Upper lobe of right lung (tissue), 1 donor: ENCODE results near the gene NDUFAF7. TPM values are rescaled to one million over a fixed set of nuclear protein-coding genes. Genes with fewer than 3 reads are reported as not detected.

Experiments
- ATAC-seq: fragments of 200-7000 bp; cut with Tn5 transposase; one replicate; pipeline ENCODE4 v1.9.1; 2020; ENCODE audit warnings: mild to moderate bottlenecking, moderate library complexity
- DNase-seq: peaks from one replicate; pipeline ENCODE4 v3.0.0-alpha.2; 2020
- H3K27ac ChIP-seq: fragments of 200-600 bp; one replicate; pipeline ENCODE4 v1.8.0; 2022
- H3K27me3 ChIP-seq: fragments of 200-600 bp; one replicate; pipeline ENCODE4 v1.8.0; 2022; ENCODE audit warnings: mild to moderate bottlenecking
- H3K36me3 ChIP-seq: fragments of 200-600 bp; one replicate; pipeline ENCODE4 v1.8.0; 2022
- H3K4me1 ChIP-seq: fragments of 200-600 bp; one replicate; pipeline ENCODE4 v1.8.0; 2022
- H3K4me3 ChIP-seq: fragments of 200-600 bp; one replicate; pipeline ENCODE4 v1.8.0; 2022; ENCODE audit warnings: mild to moderate bottlenecking
- H3K9me3 ChIP-seq: fragments of 200-600 bp; one replicate; pipeline ENCODE4 v1.8.0; 2022
- intact Hi-C: fragments of 100-400 bp; cut with DNase I; formaldehyde crosslinking; loops from one replicate; pipeline ENCODE4 v1.11.0; 2022
- total RNA-seq: library from RNA; stranded (reverse); fragmentation: NEBNext Ultra II Directional; extraction: Animal tissue kit (Norgen Biotek cat#: 25700); gene quantifications from one replicate; pipeline ENCODE4 v1.2.1, GENCODE V29; 2021
- TF ChIP-seq, protein P1 (sequence below): fragments of 200-600 bp; IDR thresholded peaks from one replicate; pipeline ENCODE4 v1.8.0; 2022; ENCODE audit warnings: antibody characterized with exemption
- donor health status: DM: no; HTN: yes; CAD: no; lungs with severe emphysema.

The NDUFAF7 gene
- total RNA-seq, 1 donor from 2014 or later, result 16.7 TPM

DNA sequence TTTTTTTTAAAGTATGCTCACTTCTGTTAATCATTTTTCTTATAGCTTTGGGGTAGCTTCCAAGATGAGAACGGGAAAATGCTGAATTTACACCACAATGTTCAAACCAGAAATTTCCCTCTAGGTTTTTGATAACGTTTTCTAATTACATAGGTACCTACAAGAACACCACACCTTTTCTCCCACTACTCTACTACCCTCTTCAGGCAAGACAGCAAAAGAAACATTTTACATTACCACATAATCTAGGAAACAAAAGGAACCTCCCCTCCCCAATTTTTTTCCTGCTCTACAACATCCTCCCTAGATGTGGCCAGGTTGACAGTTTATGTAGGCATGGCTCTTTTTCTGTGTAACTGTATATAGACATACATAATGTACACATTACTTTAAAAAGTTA lies 32.4 kb downstream of the NDUFAF7 start:
- Histone ChIP-seq H3K9me3 (no peaks in the 10 kb centered on the region), H3K4me1 (no peaks in the 10 kb centered on the region), H3K27ac (no peak overlapping the region), H3K4me3 (no peak overlapping the region), H3K27me3 (no peaks in the 10 kb centered on the region), H3K36me3 (peaks cover 49% of the 10 kb centered on the region)
- DNase-seq (no peak), ATAC-seq (no peak)
- TF ChIP-seq, protein P1, sequence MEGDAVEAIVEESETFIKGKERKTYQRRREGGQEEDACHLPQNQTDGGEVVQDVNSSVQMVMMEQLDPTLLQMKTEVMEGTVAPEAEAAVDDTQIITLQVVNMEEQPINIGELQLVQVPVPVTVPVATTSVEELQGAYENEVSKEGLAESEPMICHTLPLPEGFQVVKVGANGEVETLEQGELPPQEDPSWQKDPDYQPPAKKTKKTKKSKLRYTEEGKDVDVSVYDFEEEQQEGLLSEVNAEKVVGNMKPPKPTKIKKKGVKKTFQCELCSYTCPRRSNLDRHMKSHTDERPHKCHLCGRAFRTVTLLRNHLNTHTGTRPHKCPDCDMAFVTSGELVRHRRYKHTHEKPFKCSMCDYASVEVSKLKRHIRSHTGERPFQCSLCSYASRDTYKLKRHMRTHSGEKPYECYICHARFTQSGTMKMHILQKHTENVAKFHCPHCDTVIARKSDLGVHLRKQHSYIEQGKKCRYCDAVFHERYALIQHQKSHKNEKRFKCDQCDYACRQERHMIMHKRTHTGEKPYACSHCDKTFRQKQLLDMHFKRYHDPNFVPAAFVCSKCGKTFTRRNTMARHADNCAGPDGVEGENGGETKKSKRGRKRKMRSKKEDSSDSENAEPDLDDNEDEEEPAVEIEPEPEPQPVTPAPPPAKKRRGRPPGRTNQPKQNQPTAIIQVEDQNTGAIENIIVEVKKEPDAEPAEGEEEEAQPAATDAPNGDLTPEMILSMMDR, result no peak
- intact Hi-C loops, result no loop called here

DNA sequence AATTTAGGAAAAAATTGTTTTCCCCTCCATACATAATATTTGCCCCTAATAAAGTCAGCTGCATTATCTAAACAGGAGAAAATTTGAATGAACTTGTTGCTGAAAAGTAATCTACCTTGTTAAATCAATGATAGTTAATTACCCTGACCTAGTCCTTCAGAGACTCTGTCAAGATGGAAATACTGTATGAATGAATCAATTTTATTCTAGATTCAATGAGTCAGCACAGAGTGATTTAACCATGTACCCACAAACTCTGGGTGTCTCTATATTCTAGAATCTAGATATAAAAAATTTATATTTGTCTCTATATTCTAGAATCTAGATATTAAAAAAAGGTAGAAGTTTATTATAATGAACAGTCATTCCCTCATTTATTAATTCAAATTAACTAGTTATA lies 36.2 kb downstream of the NDUFAF7 start:
- TF ChIP-seq, protein P1, result no peak
- intact Hi-C loops, result no loop called here
- no peak for ATAC-seq
- Histone ChIP-seq H3K4me3 (no peak overlapping the region), H3K9me3 (no peaks in the 10 kb centered on the region), H3K4me1 (no peaks in the 10 kb centered on the region), H3K36me3 (peaks cover 69% of the 10 kb centered on the region), H3K27ac (no peak overlapping the region), H3K27me3 (no peaks in the 10 kb centered on the region)
- DNase-seq, result no peak

DNA sequence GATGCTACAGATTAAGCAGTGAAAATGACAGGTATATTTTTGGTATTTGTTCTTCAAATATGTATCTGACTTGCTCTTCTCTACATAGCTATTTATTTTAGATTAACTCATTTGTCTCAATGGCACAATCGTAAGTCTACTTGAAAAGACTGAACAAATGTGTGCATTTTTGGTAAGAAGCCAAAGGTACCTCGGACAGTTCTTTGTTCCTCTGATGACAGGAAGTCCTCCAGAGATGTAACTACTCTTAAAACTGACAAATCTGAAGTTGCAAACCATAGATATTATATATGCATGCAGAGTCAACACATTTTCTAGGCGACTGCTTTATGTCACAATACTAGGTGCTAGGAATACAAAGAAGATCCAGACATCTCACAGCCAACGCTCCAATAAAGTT lies 36.7 kb downstream of the NDUFAF7 start:
- no peaks in the 10 kb centered on the region for H3K9me3 ChIP-seq
- peaks cover 74% of the 10 kb centered on the region for H3K36me3 ChIP-seq
- TF ChIP-seq, protein P1, result no peak
- intact Hi-C loops, result no loop called here
- ATAC-seq, result no peak
- H3K27me3 ChIP-seq, result no peaks in the 10 kb centered on the region
- DNase-seq, result no peak
- no peak overlapping the region for H3K4me3 ChIP-seq
- no peak overlapping the region for H3K27ac ChIP-seq
- H3K4me1 ChIP-seq, result no peaks in the 10 kb centered on the region

DNA sequence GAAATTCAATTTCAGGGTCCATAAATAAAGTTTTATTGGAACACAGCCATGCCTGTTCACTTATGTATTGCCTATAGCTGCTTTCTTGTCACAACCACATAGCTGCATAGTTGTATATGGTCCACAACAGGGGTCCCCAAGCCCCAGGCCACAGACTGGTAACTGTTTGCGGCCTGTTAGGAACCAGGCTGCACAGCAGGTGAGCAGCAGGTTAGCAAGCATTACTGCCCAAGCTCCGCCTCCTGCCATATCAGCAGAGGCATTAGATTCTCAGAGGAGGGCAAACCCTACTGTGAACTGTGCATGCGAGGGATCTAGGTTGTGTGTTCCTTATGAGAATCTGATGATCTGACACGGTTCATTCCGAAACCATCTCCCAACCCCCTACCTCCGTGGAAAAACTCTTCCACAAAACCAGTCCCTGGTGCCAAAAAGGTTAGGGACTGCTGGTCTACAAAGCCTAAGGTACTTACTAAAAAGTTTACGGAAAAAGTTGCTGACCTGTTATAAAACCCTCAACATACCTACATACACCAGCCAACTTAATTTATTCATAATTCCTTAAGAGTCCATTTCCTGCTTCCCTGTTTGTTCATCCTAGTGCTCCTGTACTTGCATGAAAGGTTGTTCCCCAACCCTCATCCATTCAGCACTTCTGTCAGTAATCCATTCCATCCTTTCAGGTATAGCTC lies 40.1 kb downstream of the NDUFAF7 start:
- DNase-seq (no peak), ATAC-seq (no peak)
- no peaks in the 10 kb centered on the region for H3K27me3 ChIP-seq
- no peaks in the 10 kb centered on the region for H3K4me1 ChIP-seq
- intact Hi-C loops, result no loop called here
- H3K36me3 ChIP-seq, result peaks cover 91% of the 10 kb centered on the region
- H3K27ac ChIP-seq, result no peak overlapping the region
- TF ChIP-seq, protein P1, result no peak
- H3K9me3 ChIP-seq, result no peaks in the 10 kb centered on the region
- no peak overlapping the region for H3K4me3 ChIP-seq

DNA sequence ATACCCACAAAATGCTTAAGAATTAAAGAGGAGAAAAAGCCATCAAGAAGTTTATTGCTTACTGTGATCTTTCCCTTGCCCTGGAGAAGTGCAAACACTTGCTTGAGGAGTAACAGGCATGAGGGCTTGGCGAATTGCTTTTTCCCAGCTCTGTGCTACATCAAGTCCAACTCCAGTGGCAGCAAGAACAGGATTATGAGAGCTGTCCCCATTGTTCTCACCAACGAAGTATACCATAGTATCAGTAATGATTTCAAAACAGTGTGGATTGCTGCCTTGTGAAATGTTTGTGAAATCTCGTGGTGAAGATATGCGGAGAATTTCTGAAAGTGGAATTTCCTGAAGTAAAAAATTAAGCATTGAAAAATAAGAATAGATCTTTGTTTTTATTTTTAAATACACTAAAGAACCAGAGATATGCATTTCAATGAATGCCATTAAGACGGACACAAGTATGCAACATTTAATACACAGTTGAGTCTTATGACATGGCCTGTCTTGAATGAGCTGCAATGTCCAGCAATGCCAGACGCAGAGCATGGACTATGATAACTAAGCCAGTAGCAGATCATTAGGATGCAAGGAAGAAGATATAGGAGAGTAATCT lies 43.0 kb downstream of the NDUFAF7 start:
- ATAC-seq (no peak), DNase-seq (no peak)
- Histone ChIP-seq H3K4me3 (no peak overlapping the region), H3K9me3 (no peaks in the 10 kb centered on the region), H3K27ac (no peak overlapping the region), H3K4me1 (no peaks in the 10 kb centered on the region), H3K27me3 (no peaks in the 10 kb centered on the region), H3K36me3 (peaks cover 92% of the 10 kb centered on the region)
- intact Hi-C loops, result no loop called here
- TF ChIP-seq, protein P1, result no peak
